GM12873 (cell line): ENCODE data around the gene ELP4.

Experiments used
- CTCF ChIP-seq: IDR thresholded peaks from 2 replicates; pipeline ENCODE4 v1.5.1; 2012; ENCODE audit warnings: low read depth, mild to moderate bottlenecking, moderate library complexity, low read length, control low read depth; ENCODE audit not compliant: insufficient read depth; ENCODE audit errors: missing control alignments

The ELP4 gene

GRCh38 chr11:31790649-31791048, 281.1 kb downstream of the ELP4 start:
- no peak for TF ChIP-seq CTCF

GRCh38 chr11:31792036-31792435, 282.5 kb downstream of the ELP4 start:
- TF ChIP-seq CTCF = no peak

- TF ChIP-seq CTCF = no peak
Measured at GRCh38 chr11:31792456-31792855, 282.9 kb downstream of the ELP4 start.

GRCh38 chr11:31793264-31793663, 283.7 kb downstream of the ELP4 start:
- TF ChIP-seq CTCF = no peak

- TF ChIP-seq CTCF = no peak
Measured at GRCh38 chr11:31794548-31794947, 285.0 kb downstream of the ELP4 start.

- no peak for TF ChIP-seq CTCF
Measured at GRCh38 chr11:31795706-31796498, 286.3 kb downstream of the ELP4 start.

- no peak for TF ChIP-seq CTCF
Measured at GRCh38 chr11:31796499-31797189, 287.1 kb downstream of the ELP4 start.
